ENCODE results near the gene LHPP.

The LHPP gene

GRCh38 chr10:124447751-124448466, 13.7 kb upstream of the LHPP start:
- no peak for DNase-seq (ENCODE audit: low read depth, low spot score)

- no peak for DNase-seq (ENCODE audit: low read depth, low spot score)
Measured at GRCh38 chr10:124448696-124449169, 12.9 kb upstream of the LHPP start.

- DNase-seq (ENCODE audit: low read depth, low spot score) = peak; percentile 20
Measured at GRCh38 chr10:124449170-124450011, 12.2 kb upstream of the LHPP start.

GRCh38 chr10:124450012-124450782, 11.4 kb upstream of the LHPP start, which contains the start of gene NKX1-2:
TSS of gene NKX1-2 (minus strand) at chr10:124450035. CDS start at chr10:124449943, 92 bp downstream.
- peak; percentile 55 for DNase-seq (ENCODE audit: low read depth, low spot score)

- no peak for DNase-seq (ENCODE audit: low read depth, low spot score)
Measured at GRCh38 chr10:124450783-124451057, 10.9 kb upstream of the LHPP start.

GRCh38 chr10:124451276-124451675, 10.3 kb upstream of the LHPP start:
- DNase-seq (ENCODE audit: low read depth, low spot score) = no peak

- no peak for DNase-seq (ENCODE audit: low read depth, low spot score)
Measured at GRCh38 chr10:124453960-124454610, 7.5 kb upstream of the LHPP start.

GRCh38 chr10:124455441-124455840, 6.2 kb upstream of the LHPP start:
- DNase-seq (ENCODE audit: low read depth, low spot score) = no peak

GRCh38 chr10:124458473-124458872, 3.1 kb upstream of the LHPP start:
- no peak for DNase-seq (ENCODE audit: low read depth, low spot score)

GRCh38 chr10:124458889-124459288, 2.7 kb upstream of the LHPP start:
- no peak for DNase-seq (ENCODE audit: low read depth, low spot score)

- no peak for DNase-seq (ENCODE audit: low read depth, low spot score)
Measured at GRCh38 chr10:124459395-124459794, 2.2 kb upstream of the LHPP start.

- DNase-seq (ENCODE audit: low read depth, low spot score) = no peak
Measured at GRCh38 chr10:124460144-124460543, 1.5 kb upstream of the LHPP start.

GRCh38 chr10:124462348-124462695, 699 bp downstream of the LHPP start:
- DNase-seq (ENCODE audit: low read depth, low spot score) = no peak

GRCh38 chr10:124464028-124464965, 2.7 kb downstream of the LHPP start:
- DNase-seq (ENCODE audit: low read depth, low spot score) = no peak

- no peak for DNase-seq (ENCODE audit: low read depth, low spot score)
Measured at GRCh38 chr10:124465003-124465776, 3.6 kb downstream of the LHPP start.

GRCh38 chr10:124465777-124466488, 4.3 kb downstream of the LHPP start:
- DNase-seq (ENCODE audit: low read depth, low spot score) = no peak

GRCh38 chr10:124467165-124467564, 5.5 kb downstream of the LHPP start:
- DNase-seq (ENCODE audit: low read depth, low spot score) = no peak

GRCh38 chr10:124468624-124469023, 7.0 kb downstream of the LHPP start:
- no peak for DNase-seq (ENCODE audit: low read depth, low spot score)

GRCh38 chr10:124469956-124470484, 8.4 kb downstream of the LHPP start:
- no peak for DNase-seq (ENCODE audit: low read depth, low spot score)

Data from astrocyte of the hippocampus (primary cell).